OCI-LY1 (cell line): ENCODE measurements around the gene AFDN.

ENCODE experiments used
- EZH2 ChIP-seq: fragments of 200-600 bp; sonication (generic), shearing (Covaris generic); IDR thresholded peaks from 2 replicates; pipeline ENCODE4 v1.8.0; 2017; ENCODE audit warnings: borderline replicate concordance, mixed run types, mild to moderate bottlenecking, antibody characterized with exemption, low read length, moderate library complexity, mixed read lengths
- TF ChIP-seq, protein P1 (sequence below): fragments of 200-600 bp; sonication (generic), shearing (Covaris generic); IDR thresholded peaks from 2 replicates; pipeline ENCODE4 v1.5.1; 2017; ENCODE audit warnings: mild to moderate bottlenecking, antibody characterized with exemption, low read length, moderate library complexity, mixed read lengths

DNA sequence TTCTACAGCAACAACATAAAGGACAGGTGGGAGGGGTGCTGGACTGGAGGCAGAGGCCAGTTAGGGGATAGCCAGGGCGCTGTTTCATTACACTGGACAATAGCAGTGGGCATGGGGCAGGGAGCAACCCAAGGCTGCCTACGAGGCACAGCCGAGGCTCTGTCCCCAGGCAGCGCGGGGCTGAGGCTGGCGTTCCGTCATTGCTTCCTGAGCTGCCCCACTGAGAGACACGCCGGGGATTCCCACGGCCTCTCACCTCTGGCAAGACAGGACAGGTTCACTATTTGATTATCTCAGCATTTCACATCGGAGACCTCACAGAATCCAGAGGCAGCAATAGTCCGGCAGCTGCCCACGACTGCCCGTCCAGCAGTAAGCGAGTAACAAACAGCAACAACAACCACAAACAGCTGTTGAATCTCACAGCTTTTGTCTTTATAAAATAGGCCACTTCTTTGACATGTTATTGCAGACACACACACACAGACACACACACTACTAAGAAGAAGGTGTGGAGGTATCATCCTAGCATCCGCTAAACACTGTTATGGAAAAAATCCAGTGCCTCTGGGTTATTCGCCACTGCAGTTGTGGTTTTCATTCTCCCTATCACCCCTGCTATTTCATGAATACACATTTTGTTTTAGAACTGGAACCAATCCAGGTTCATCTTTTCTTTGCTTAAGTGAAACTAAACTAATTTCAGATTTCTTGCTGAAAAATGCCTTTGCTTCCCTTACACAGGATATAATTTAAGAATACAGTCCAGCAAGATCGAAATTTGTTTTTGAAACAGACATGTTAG lies 190.2 kb downstream of the AFDN start:
- no peak for TF ChIP-seq EZH2
- TF ChIP-seq, protein P1, sequence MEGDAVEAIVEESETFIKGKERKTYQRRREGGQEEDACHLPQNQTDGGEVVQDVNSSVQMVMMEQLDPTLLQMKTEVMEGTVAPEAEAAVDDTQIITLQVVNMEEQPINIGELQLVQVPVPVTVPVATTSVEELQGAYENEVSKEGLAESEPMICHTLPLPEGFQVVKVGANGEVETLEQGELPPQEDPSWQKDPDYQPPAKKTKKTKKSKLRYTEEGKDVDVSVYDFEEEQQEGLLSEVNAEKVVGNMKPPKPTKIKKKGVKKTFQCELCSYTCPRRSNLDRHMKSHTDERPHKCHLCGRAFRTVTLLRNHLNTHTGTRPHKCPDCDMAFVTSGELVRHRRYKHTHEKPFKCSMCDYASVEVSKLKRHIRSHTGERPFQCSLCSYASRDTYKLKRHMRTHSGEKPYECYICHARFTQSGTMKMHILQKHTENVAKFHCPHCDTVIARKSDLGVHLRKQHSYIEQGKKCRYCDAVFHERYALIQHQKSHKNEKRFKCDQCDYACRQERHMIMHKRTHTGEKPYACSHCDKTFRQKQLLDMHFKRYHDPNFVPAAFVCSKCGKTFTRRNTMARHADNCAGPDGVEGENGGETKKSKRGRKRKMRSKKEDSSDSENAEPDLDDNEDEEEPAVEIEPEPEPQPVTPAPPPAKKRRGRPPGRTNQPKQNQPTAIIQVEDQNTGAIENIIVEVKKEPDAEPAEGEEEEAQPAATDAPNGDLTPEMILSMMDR = no peak
